DND-41 (cell line): Measurements from ENCODE around the gene MSMP.

Experiments
- ATAC-seq: fragments of 200-7000 bp; cut with Tn5 transposase; 3 replicates; pipeline ENCODE4 v1.9.1; 2021; ENCODE audit warnings: low read depth; ENCODE audit not compliant: insufficient read depth
- DNase-seq: peaks from one replicate; pipeline ENCODE4 v3.0.0-alpha.2; 2020
- H2AFZ ChIP-seq: 2 replicates; pipeline ENCODE4 v1.6.0; 2012; ENCODE audit warnings: low read depth, low read length
- H3K27ac ChIP-seq: 2 replicates; pipeline ENCODE4 v1.5.1; 2012; ENCODE audit warnings: low read length, inconsistent platforms
- H3K27me3 ChIP-seq: fragments of 200-600 bp; sonication (generic); 2 replicates; pipeline ENCODE4 v1.6.0; 2012; ENCODE audit warnings: low read length, mild to moderate bottlenecking, inconsistent platforms; ENCODE audit not compliant: insufficient read depth, poor library complexity
- H3K36me3 ChIP-seq: 2 replicates; pipeline ENCODE4 v1.5.1; 2012; ENCODE audit warnings: low read length, inconsistent platforms; ENCODE audit not compliant: insufficient read depth
- H3K4me1 ChIP-seq: 2 replicates; pipeline ENCODE4 v1.5.1; 2012; ENCODE audit warnings: mild to moderate bottlenecking, low read length; ENCODE audit not compliant: insufficient read depth
- H3K4me2 ChIP-seq: 2 replicates; pipeline ENCODE4 v1.6.0; 2012; ENCODE audit warnings: mild to moderate bottlenecking, moderate library complexity, low read length, inconsistent platforms; ENCODE audit not compliant: insufficient read depth
- H3K4me3 ChIP-seq, 2 experiments: fragments of 200-600 bp in 1 of 2; shearing (Covaris generic) in 1 of 2; 2 replicates each; pipeline ENCODE4 v1.5.1; 2012 to 2016; ENCODE audit warnings: inconsistent platforms in 2 of 2, low read length in 2 of 2, mild to moderate bottlenecking in 2 of 2, low read depth in 1 of 2, moderate library complexity in 1 of 2
- H3K79me2 ChIP-seq: 2 replicates; pipeline ENCODE4 v1.6.0; 2012; ENCODE audit warnings: low read length, inconsistent platforms; ENCODE audit not compliant: insufficient read depth
- H3K9ac ChIP-seq: 2 replicates; pipeline ENCODE4 v1.6.0; 2012; ENCODE audit warnings: low read depth, mild to moderate bottlenecking, inconsistent platforms, low read length, moderate library complexity
- H3K9me3 ChIP-seq: 2 replicates; pipeline ENCODE4 v1.5.1; 2012; ENCODE audit warnings: low read length, moderate library complexity, mild to moderate bottlenecking, inconsistent platforms; ENCODE audit not compliant: insufficient read depth, severe bottlenecking
- H4K20me1 ChIP-seq: 2 replicates; pipeline ENCODE4 v1.6.0; 2012; ENCODE audit warnings: low read length; ENCODE audit not compliant: insufficient read depth
- EZH2 ChIP-seq: IDR thresholded peaks from 3 replicates; pipeline ENCODE4 v1.6.1; 2012; ENCODE audit warnings: borderline replicate concordance, low read depth, mild to moderate bottlenecking, moderate library complexity, low read length, inconsistent platforms; ENCODE audit not compliant: severe bottlenecking
- TF ChIP-seq, protein P1 (sequence below): IDR thresholded peaks from 2 replicates; pipeline ENCODE4 v1.5.1; 2012; ENCODE audit warnings: borderline replicate concordance, low read length, moderate library complexity, mild to moderate bottlenecking; ENCODE audit not compliant: poor library complexity, severe bottlenecking; ENCODE audit errors: extremely low read depth

The MSMP gene

DNA sequence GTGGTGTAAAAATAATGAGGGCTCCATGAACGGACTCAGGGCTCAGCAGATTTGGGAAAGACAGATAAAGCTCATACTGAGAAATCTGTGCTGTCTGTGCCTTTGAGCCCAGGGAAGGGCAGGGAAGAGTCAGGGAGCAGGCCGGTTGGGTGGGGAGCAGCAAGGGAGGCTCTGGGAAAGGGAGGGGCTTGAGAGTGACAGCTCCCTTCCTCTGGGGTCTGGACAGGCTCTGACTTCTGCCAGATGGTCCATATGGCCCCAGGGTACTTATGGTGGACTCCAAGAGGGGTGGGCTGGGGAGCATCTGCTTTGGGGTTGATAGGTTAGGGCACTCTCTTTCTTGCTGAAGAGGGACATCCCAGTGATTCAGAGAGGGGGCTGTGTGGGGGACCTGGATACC, 39.4 kb upstream of the MSMP start:
- no peak overlapping the region for H3K9ac ChIP-seq
- H3K36me3 ChIP-seq, result peaks cover 6% of the 10 kb centered on the region
- H3K79me2 ChIP-seq, result no peaks in the 10 kb centered on the region
- no peaks in the 10 kb centered on the region for H4K20me1 ChIP-seq
- DNase-seq, result no peak
- no peaks in the 10 kb centered on the region for H3K27me3 ChIP-seq
- no peak overlapping the region for H3K27ac ChIP-seq
- no peaks in the 10 kb centered on the region for H3K4me1 ChIP-seq
- no peak overlapping the region for H3K4me2 ChIP-seq
- no peak overlapping the region for H2AFZ ChIP-seq
- TF ChIP-seq, protein P1, sequence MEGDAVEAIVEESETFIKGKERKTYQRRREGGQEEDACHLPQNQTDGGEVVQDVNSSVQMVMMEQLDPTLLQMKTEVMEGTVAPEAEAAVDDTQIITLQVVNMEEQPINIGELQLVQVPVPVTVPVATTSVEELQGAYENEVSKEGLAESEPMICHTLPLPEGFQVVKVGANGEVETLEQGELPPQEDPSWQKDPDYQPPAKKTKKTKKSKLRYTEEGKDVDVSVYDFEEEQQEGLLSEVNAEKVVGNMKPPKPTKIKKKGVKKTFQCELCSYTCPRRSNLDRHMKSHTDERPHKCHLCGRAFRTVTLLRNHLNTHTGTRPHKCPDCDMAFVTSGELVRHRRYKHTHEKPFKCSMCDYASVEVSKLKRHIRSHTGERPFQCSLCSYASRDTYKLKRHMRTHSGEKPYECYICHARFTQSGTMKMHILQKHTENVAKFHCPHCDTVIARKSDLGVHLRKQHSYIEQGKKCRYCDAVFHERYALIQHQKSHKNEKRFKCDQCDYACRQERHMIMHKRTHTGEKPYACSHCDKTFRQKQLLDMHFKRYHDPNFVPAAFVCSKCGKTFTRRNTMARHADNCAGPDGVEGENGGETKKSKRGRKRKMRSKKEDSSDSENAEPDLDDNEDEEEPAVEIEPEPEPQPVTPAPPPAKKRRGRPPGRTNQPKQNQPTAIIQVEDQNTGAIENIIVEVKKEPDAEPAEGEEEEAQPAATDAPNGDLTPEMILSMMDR, result no peak
- no peak for TF ChIP-seq EZH2
- no peaks in the 10 kb centered on the region for H3K9me3 ChIP-seq
- ATAC-seq, result no peak
- H3K4me3 ChIP-seq, result no peak overlapping the region

DNA sequence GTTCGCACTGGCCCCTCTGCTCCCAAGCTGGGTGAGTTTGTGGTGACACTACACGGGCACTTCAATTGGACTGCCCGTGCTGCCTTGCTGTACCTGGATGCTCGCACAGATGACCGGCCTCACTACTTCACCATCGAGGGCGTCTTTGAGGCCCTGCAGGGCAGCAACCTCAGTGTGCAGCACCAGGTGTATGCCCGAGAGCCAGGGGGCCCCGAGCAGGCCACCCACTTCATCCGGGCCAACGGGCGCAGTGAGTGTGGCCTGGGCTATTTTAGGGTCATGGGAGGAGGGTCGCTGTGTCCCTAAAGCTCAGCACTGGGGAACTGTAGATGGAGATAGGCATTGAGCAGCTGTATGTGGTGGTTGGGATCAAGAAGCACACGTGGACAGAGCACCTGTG, 38.8 kb upstream of the MSMP start:
- H3K9ac ChIP-seq, result no peak overlapping the region
- H2AFZ ChIP-seq, result no peak overlapping the region

DNA sequence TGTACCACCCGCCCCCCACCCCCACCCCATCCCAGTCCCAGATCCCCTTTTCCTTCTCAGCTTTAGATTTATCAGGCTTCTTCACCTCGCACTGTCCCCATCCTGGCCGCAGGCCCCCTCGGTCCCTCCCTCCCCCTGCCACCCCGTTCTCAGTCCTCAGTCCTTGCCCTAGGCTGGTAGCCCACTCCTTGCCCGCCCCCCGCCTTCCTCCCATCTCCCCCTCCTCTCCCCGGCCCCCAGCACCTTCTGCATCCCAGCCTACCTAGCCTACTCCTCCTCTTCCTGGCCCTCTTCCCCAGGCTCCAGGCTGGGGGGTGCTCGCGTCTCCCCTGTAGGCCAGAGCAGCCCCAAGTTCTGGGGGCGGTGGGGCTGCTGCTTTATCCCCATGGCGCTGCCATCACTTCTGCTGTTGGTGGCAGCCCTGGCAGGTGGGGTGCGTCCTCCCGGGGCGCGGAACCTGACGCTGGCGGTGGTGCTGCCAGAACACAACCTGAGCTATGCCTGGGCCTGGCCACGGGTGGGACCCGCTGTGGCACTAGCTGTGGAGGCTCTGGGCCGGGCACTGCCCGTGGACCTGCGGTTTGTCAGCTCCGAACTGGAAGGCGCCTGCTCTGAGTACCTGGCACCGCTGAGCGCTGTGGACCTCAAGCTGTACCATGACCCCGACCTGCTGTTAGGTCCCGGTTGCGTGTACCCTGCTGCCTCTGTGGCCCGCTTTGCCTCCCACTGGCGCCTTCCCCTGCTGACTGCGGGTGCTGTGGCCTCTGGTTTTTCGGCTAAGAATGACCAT, 38.1 kb upstream of the MSMP start:
- no peak overlapping the region for H3K4me3 ChIP-seq
- H3K27me3 ChIP-seq, result no peaks in the 10 kb centered on the region
- no peaks in the 10 kb centered on the region for H3K4me1 ChIP-seq
- H3K36me3 ChIP-seq, result peaks cover 6% of the 10 kb centered on the region
- H3K79me2 ChIP-seq, result no peaks in the 10 kb centered on the region
- H3K9ac ChIP-seq, result no peak overlapping the region
- no peak for DNase-seq
- H3K27ac ChIP-seq, result no peak overlapping the region
- no peaks in the 10 kb centered on the region for H3K9me3 ChIP-seq
- TF ChIP-seq EZH2, result no peak
- TF ChIP-seq, protein P1, result no peak
- H4K20me1 ChIP-seq, result no peaks in the 10 kb centered on the region
- ATAC-seq, result no peak
- no peak overlapping the region for H2AFZ ChIP-seq
- no peak overlapping the region for H3K4me2 ChIP-seq

More for the DNA sequence above, 38.8 kb upstream of the MSMP start:
- no peak for ATAC-seq
- no peak for DNase-seq
- peaks cover 6% of the 10 kb centered on the region for H3K36me3 ChIP-seq
- H4K20me1 ChIP-seq, result no peaks in the 10 kb centered on the region
- H3K27me3 ChIP-seq, result no peaks in the 10 kb centered on the region
- no peak overlapping the region for H3K4me2 ChIP-seq
- no peak overlapping the region for H3K4me3 ChIP-seq
- H3K4me1 ChIP-seq, result no peaks in the 10 kb centered on the region
- H3K9me3 ChIP-seq, result no peaks in the 10 kb centered on the region
- H3K27ac ChIP-seq, result no peak overlapping the region
- no peaks in the 10 kb centered on the region for H3K79me2 ChIP-seq
- TF ChIP-seq, protein P1, result no peak
- no peak for TF ChIP-seq EZH2
